Stomach smooth muscle (tissue), 2 donors: ENCODE results near the gene DYNLL1.
"Not testable (repeated sequence)": the region's sequence is repeated elsewhere in the genome, so short reads cannot be mapped to it uniquely, and the experiment has no call there.

Experiments
- H3K27ac ChIP-seq: one replicate; pipeline ENCODE4 v1.7.0; 2013; ENCODE audit warnings: mild to moderate bottlenecking, low read length, inconsistent platforms
- H3K27me3 ChIP-seq, 2 donors: one replicate each; pipeline ENCODE4 v1.7.0; 2013; ENCODE audit warnings: low read length in 2 of 2; ENCODE audit not compliant: insufficient read depth in 2 of 2, control insufficient read depth in 1 of 2
- H3K36me3 ChIP-seq, 2 donors: one replicate each; pipeline ENCODE4 v1.7.0; 2013; ENCODE audit warnings: low read length in 2 of 2; ENCODE audit not compliant: control insufficient read depth in 2 of 2, insufficient read depth in 2 of 2
- H3K4me1 ChIP-seq: one replicate; pipeline ENCODE4 v1.7.0; 2013; ENCODE audit warnings: low read length; ENCODE audit not compliant: control insufficient read depth, insufficient read depth
- H3K4me3 ChIP-seq, 2 donors: one replicate each; pipeline ENCODE4 v1.7.0; 2013; ENCODE audit warnings: low read length in 2 of 2
- H3K9ac ChIP-seq, 2 donors: one replicate each; pipeline ENCODE4 v1.7.0; 2013; ENCODE audit warnings: low read length in 2 of 2, mild to moderate bottlenecking in 1 of 2
- H3K9me3 ChIP-seq, 2 donors: one replicate each; pipeline ENCODE4 v1.7.0; 2013; ENCODE audit warnings: low read length in 2 of 2; ENCODE audit not compliant: control insufficient read depth in 2 of 2
- donor health status: healthy.
- donor health status: Pancreatic carcinoma.

The DYNLL1 gene

DNA sequence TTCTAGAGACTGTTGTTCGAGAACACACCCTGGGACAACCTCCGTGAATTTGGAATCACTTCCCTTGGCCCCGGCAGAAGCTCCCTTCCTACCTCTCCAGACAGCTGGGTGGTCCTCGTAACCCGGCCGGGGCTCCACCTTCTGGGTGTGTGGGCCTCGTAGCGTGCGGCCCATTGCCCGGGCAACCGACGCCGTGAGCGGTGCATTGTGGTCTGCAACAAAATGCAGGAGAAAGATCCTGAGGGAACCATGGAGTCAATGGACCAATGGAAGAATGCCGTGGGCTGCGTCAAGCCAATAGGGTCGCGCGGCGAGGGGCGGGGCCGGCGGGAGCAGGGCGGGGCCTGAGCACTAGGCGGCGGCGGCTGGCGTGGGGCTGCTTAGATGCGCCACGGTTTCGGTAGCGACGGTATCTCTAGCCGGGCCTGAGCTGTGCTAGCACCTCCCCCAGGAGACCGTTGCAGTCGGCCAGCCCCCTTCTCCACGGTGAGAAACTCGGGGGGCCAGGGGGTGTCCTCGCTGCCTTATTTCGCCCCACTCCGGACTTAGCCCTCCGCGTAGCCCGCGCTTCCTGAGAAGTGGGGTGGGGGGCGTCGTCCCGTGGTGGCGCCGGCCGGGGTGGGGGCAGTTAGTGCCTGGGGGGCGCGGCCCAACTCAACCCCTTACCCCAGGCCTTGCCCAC, at the start of gene DYNLL1:
Gene DYNLL1, plus strand, starts transcription at position 383 of the 682 bp plus-strand sequence. CDS start 309 bp downstream, outside the sequence.
- peak within 1 kb of the TSS; percentile 80 to 83 for H3K9ac ChIP-seq
- H3K27me3 ChIP-seq: no peaks in the 10 kb centered on the region
- peak within 1 kb of the TSS; percentile 92 to 93 for H3K4me3 ChIP-seq
- H3K36me3 ChIP-seq: peaks cover 12% of the 10 kb centered on the region in 2 donors
- H3K4me1 ChIP-seq: peaks cover 17% of the 10 kb centered on the region
- no peaks in the 10 kb centered on the region for H3K9me3 ChIP-seq
- H3K27ac ChIP-seq: peak within 1 kb of the TSS; percentile 83

DNA sequence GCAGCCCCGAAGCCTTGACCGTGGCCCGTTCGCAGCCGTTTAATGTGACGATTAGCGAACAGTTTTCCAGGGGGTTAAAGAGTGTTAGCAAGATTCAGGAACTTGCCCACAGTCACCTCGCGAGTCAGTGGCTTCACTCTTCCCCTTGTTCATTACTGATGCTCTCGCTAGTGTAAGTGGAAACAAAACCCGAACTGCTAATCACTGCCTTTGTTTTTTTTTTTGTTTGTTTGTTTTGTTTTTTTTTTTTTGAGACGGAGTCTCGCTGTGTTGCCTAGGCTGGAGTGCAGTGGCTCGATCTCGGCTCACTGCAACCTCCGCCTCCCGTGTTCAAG, 49.1 kb upstream of the DYNLL1 start:
- peaks cover 26% of the 10 kb centered on the region for H3K4me1 ChIP-seq
- H3K27me3 ChIP-seq, H3K9me3 ChIP-seq: not testable (repeated sequence)
- peak overlapping the region; percentile 84 for H3K27ac ChIP-seq
- H3K36me3 ChIP-seq: peaks cover 14 to 16% of the 10 kb centered on the region in 2 donors
- H3K4me3 ChIP-seq: peak overlapping the region; percentile 99
- peak overlapping the region; percentile 95 to 99 for H3K9ac ChIP-seq

DNA sequence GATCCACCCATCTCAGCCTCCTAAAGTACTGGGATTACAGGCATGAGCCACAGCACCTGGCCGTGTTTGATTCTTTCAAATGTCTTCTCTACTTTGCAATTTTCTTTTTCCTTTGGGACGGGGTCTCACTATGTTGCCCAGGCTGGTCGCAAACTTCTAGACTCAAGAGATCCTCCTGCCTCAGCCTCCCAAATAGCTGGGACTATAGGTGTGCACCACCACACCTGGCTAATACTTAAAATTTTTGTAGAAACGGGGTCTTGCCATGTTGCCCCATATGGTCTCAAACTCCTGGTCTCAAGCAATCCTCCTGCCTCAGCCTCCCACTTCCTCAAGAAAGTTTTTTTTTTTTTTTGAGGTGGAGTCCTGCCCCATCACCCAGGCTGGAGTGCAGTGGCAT, 47.9 kb upstream of the DYNLL1 start:
- H3K27ac ChIP-seq: no peak overlapping the region
- H3K9me3 ChIP-seq: no peaks in the 10 kb centered on the region
- peaks cover 26% of the 10 kb centered on the region for H3K4me1 ChIP-seq
- H3K9ac ChIP-seq: no peak overlapping the region
- peaks cover 15 to 16% of the 10 kb centered on the region in 2 donors for H3K36me3 ChIP-seq
- no peaks in the 10 kb centered on the region for H3K27me3 ChIP-seq
- H3K4me3 ChIP-seq: no peak overlapping the region

DNA sequence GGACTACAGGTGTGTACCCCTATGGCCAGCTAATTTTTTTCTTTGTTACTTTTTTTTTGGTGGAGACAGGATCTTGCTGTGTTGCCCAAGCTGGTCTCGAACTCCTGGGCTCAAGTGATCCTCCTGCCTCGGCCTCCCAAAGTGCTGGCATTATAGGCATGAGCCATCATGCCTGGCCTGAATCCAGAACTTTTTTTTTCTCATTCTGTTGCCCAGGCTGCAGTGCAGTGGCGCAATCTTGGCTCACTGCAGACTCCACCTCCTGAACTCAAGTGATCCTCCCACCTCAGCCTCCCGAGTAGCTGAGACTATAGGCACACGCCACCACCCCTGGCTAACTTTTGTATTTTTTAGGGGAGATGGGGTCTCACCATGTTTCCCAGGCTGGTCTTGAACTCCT, 43.4 kb upstream of the DYNLL1 start:
- not testable (repeated sequence) for H3K27me3 ChIP-seq, H3K4me3 ChIP-seq, H3K9me3 ChIP-seq, H3K4me1 ChIP-seq, H3K27ac ChIP-seq, H3K9ac ChIP-seq
- H3K36me3 ChIP-seq: peaks cover 11 to 17% of the 10 kb centered on the region in 2 donors

DNA sequence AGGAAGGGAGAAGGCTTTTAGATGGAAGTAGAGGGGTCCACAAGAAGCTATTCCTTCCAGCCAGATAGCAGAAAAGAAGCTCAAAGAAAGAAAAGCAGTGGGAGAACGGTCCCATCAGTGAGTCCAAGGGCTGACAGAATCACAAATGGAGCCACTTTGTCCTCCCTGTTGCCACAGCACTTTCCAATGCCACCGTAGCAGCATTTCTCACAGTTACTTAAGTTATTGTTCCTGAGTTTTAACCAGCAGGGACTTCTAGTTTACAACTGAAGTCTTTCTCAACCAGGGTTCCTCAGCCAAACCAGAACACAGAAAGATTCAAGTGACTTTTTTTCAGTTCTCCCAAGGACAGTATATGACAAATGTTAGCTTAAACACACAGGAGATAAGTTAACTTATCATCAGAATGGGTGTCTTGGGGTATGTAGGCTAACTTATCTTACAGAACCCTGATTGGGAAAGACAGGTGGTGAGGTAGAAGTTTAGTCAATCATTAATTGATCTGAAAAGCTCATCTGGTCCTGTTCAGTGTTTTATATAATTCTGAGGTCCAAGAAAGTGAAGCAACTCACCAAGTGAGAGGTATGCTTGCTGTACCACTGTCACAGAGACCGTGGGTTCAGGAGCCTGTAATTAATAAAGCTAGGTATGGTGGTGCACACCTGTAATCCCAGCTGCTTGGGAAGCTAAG, 42.7 kb upstream of the DYNLL1 start:
- Histone ChIP-seq H3K27me3 (no peaks in the 10 kb centered on the region), H3K27ac (no peak overlapping the region), H3K4me3 (no peak overlapping the region), H3K4me1 (peaks cover 3% of the 10 kb centered on the region), H3K9me3 (no peaks in the 10 kb centered on the region), H3K9ac (no peak overlapping the region), H3K36me3 (peaks cover 11 to 20% of the 10 kb centered on the region in 2 donors)

DNA sequence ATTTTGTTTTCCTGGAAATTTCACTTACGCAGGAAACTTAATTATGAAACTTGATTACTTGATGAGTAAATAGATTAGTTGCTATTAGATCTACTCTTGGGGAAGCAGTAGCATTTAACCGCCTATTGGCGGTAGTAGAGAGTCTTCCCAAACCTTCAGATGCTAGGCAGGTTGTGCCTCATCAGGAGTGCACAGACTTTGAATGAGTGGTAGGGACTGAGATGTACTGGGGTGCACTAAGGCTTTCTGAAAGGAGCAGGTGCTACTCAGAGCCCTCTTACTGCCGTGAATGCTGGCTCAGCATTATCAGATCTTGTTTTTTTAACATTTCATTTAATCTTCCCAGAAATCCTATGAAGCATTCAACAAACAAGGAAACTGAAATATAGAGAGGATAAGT, 41.9 kb upstream of the DYNLL1 start:
- no peak overlapping the region for H3K4me3 ChIP-seq
- H3K27me3 ChIP-seq: no peaks in the 10 kb centered on the region
- no peak overlapping the region for H3K27ac ChIP-seq
- H3K9ac ChIP-seq: no peak overlapping the region
- H3K9me3 ChIP-seq: no peaks in the 10 kb centered on the region
- peaks cover 2% of the 10 kb centered on the region for H3K4me1 ChIP-seq
- H3K36me3 ChIP-seq: peaks cover 17 to 27% of the 10 kb centered on the region in 2 donors

DNA sequence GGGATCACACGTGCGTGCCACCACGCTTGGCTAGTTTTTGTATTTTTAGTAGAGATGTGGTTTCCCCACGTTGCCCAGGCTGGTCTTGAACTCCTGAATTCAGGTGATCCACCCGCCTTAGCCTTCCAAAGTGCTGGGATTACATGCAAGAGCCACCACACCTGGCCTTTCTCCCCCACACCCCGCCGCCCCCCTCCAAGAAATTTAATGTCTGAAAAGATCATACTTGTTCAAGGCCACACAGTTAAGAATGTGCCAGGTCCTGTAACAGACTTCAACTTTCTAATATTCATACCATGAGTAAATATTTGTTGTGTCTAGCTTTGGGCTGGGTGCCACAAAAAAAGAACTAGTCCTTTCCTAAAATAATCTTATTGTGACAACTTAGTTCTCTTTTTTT, 40.6 kb upstream of the DYNLL1 start:
- Histone ChIP-seq H3K4me3 (no peak overlapping the region), H3K9me3 (no peaks in the 10 kb centered on the region), H3K36me3 (peaks cover 27 to 36% of the 10 kb centered on the region in 2 donors), H3K27me3 (no peaks in the 10 kb centered on the region), H3K4me1 (no peaks in the 10 kb centered on the region), H3K9ac (no peak overlapping the region), H3K27ac (no peak overlapping the region)

DNA sequence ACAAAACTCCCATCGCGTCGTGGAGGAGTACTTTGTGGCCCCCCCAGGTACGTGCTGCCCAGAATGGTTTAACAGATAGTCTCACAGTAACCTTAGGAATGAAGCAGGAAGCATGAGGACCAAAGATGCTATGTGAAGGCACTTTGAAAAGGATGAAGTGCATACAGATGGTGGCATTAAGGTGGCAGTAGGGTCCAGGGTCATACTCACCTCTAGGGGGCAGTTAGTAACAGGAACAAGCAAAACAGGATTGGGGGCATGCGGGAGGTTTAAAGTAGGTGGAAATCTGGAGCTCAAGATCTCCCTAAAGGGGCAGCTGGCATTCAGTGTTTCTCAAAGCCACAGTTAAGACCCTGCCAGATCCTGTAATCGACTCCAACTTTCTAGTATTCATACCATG, 38.8 kb upstream of the DYNLL1 start:
- H3K9ac ChIP-seq: no peak overlapping the region

DNA sequence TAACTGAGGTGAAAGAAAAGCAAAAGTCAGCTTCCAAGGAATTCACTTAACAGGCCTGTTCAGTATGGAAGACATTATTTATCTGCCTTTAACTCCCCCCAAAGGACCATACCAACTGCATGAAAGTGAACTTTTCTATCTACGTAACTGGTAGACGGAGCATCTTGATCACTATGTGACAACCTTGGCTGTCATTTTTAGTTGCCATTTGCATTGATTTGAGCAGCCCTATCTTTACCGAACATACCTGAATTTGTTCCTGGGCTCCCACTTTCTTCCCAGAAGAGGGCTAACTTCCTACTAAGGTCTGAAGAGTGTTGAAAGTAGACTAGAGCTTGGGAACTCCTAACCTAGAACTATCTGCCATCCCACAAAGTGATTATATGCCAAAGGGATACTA, 35.8 kb upstream of the DYNLL1 start:
- Histone ChIP-seq H3K27ac (no peak overlapping the region), H3K4me1 (no peaks in the 10 kb centered on the region), H3K9me3 (no peaks in the 10 kb centered on the region), H3K9ac (no peak overlapping the region), H3K4me3 (no peak overlapping the region), H3K27me3 (no peaks in the 10 kb centered on the region), H3K36me3 (peaks cover 54 to 75% of the 10 kb centered on the region in 2 donors)

More for the DNA sequence above, 38.8 kb upstream of the DYNLL1 start:
- Histone ChIP-seq H3K9me3 (no peaks in the 10 kb centered on the region), H3K4me1 (no peaks in the 10 kb centered on the region), H3K36me3 (peaks cover 34 to 49% of the 10 kb centered on the region in 2 donors), H3K27me3 (no peaks in the 10 kb centered on the region), H3K27ac (no peak overlapping the region), H3K4me3 (no peak overlapping the region)

DNA sequence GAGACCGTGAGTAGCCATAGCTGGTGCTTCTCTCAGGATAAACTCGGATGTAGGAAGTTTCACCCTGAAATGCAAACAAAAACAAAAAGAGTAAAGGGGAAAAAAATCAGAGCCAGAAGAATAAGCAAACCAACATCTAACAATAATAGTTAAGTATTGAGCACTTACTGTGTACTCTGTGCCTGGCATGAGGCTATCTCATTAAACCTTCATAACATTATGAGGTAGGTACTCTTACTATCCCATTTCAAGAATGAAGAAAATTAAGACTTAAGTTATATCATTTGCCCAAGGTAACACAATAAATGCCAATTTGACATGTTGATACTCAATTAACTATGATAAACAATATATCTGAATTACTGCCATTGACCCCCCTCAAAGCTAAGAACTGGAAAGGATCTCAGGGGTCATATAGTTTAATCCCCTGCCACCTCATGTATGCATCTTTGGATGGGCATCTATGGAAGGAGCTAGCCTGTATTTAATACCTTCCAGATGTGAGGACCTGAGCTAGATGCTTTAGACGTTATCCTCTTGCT, 33.7 kb upstream of the DYNLL1 start:
- peaks cover 56 to 68% of the 10 kb centered on the region in 2 donors for H3K36me3 ChIP-seq
- H3K4me1 ChIP-seq: peaks cover 7% of the 10 kb centered on the region
- no peak overlapping the region for H3K27ac ChIP-seq
- H3K27me3 ChIP-seq: no peaks in the 10 kb centered on the region
- no peak overlapping the region for H3K9ac ChIP-seq
- no peaks in the 10 kb centered on the region for H3K9me3 ChIP-seq
- no peak overlapping the region for H3K4me3 ChIP-seq

DNA sequence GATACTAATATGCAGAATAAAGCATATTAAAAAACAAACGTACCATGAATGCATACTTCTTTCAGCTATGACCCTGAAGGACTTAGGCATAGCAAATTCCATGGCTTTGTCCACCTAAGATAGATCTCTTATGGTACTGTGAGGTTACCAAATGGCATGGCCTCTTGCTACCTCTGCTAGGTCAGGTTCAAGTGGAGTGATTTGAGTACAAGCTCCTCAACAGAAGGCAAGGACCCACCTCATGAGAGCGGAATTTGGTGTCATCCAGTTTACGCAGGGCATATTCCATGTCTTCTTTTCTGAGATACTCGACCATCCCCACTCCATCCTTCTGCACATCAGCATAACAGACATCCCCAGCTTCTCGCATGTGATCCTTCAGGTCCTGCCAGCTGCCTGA, 32.2 kb upstream of the DYNLL1 start:
- Histone ChIP-seq H3K36me3 (peaks cover 49 to 61% of the 10 kb centered on the region in 2 donors), H3K27ac (no peak overlapping the region), H3K4me1 (peaks cover 14% of the 10 kb centered on the region), H3K27me3 (no peaks in the 10 kb centered on the region), H3K4me3 (no peak overlapping the region), H3K9me3 (no peaks in the 10 kb centered on the region), H3K9ac (no peak overlapping the region)
